ENCODE results near the gene FCMR.
A peak's percentile ranks its signal among the peaks of the same experiment; 100 is the strongest.
"Not testable (repeated sequence)": the region's sequence is repeated elsewhere in the genome, so short reads cannot be mapped to it uniquely, and the experiment has no call there.

Gene FCMR

DNA sequence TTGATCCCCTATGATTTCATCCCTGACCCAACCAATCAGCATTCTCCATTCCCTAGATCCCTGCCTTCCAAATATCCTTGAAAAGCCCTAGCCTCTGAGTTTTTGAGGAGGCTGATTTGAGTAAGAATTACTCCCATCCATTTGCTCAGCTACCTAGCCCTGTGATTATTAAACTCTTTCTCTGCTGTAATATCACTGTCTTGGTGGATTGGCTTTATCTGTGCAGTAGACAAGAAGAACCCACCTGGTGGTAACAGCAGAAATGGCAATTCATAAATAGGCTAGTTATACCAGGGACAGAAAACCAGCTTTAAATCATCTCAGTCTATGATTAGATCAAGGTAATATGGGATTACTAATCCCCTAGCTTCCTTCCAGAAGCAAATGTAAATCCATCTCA, 43.3 kb downstream of the FCMR start:
- no peak for DNase-seq (ENCODE audit: low read depth in 2 of 2, low spot score in 1 of 2)

DNA sequence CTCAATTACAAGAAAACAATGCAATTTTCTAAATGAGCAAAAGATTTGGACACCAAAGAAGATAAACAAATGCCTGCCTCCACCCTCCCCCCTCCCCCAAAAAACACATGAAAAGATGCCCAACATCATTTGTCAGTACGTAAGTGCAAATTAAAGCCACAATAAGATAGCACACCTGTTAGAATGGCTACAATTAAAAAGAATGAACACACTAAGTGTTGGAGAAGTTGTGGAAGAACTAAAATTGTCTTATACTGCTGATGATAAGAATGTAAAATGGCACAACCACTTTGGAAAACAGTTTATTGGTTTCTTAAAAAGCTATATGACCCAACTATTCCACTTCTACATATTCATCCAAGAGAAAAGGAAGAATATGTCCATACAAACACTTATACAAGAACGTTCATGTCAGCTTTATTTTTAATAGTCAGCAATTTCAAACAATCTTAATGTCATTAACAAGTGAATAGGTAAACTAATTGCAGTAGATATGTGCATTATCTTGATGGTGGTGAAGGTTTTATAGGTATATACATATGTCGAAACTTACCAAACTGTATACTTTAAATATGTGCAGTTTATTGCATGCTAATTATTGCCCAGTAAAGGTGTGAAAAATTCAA, 45.9 kb downstream of the FCMR start:
- no peak for DNase-seq (ENCODE audit: low read depth in 2 of 2, low spot score in 1 of 2)

DNA sequence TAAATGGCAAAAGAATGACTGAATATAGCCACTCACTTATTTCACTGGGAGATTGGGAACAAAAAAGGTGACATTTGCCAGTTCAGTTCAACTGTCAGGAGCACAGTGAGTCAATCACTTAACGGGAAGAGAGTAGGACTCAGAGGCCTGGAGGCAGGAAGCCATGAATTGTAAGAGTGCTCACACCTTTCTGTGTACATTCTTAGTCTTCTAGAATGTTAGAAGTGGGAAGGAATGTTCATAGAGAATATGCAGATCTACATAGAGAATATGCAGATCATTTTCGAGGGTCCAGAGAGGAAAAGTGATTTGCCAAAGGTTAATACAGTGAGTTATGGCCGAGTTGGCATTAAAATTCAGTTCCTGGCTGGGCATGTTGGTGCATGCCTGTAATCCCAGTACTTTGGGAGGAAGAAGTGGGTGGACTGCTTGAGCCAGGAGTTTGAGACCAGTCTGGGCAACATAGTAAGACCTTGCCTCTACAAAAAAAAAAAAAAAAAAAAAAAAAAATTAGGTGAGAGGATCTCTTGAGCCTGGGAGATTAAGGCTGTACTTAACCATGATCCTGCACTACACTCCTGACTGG, 48.0 kb downstream of the FCMR start:
- no peak for DNase-seq (ENCODE audit: low read depth in 2 of 2, low spot score in 1 of 2)

DNA sequence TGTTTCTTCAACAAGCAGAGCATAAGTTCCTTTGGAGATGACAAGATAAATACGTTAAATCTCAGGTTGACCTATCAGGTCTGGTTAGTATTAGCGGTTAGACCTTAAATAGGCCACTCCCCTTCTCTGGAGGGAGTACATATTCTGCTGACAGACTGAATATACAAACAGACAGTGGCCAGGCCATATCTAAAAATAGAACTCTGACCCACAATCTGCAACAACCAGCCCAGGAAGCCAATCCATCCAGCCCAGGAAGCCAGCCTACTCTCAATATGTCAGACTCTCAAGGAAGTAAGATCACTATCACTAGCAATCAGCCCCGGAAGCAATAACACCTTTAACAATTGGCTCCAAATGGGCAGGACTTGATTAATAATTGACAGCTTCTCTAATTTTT, 49.6 kb downstream of the FCMR start:
- DNase-seq (ENCODE audit: low read depth in 2 of 2, low spot score in 1 of 2) = no peak

DNA sequence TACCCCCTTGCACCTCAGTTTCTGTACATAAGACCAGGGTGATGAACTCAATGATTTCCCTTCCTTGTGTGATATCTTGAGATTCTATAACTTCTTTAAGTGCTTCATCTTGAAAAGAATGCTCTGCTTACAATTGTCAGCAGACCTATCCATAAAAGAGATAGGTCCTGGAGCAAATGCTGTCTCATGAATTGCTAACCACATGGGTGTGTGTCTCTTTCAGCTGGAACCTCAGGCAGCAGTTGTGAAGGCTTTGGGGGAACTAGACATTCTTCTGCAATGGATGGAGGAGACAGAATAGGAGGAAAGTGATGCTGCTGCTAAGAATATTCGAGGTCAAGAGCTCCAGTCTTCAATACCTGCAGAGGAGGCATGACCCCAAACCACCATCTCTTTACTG, 53.5 kb downstream of the FCMR start:
- no peak for DNase-seq (ENCODE audit: low read depth in 2 of 2, low spot score in 1 of 2)

DNA sequence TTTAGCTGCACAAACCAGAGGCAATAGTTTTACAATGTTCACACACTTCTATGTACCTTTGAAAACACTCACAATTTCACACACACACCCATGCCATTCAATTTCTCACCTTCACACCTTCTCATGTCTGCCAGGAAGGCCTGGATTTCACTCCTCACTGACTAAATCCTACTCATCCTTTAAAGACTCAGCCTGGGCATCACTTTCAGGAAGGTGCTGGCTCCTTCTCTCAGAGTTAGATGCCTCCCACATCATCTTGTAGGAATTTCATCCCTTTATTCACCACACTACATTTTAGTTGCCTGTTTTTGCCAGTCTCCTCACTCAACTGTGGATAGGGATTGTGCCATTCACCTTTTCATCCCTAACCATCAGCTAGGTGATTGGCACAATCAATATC, 54.0 kb downstream of the FCMR start:
- no peak for DNase-seq (ENCODE audit: low read depth in 2 of 2, low spot score in 1 of 2)

DNA sequence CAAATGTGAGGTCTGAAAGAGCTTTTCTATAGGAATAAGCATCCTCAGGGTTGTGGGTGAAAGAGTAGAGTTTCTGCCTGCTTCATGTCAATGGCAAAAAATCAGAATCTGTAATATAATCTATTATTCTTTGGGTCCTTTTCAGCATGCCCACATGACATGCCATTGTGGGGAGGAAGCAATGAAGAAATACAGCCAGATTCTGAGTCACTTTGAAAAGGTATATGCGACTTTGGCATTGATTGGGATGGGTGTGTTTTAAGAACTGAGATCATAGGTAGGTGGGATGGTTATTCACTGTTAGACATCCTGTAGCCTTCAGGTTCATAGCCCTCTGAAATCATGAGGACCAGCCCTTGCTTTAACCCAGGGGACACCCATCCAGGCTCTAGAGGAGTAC, 54.5 kb downstream of the FCMR start:
- DNase-seq (ENCODE audit: low read depth in 2 of 2, low spot score in 1 of 2) = no peak

- no peak for DNase-seq (ENCODE audit: low read depth in 2 of 2, low spot score in 1 of 2)
These were observed 55.7 kb downstream of the FCMR start for GRCh38 chr1:206866062-206866461.

DNA sequence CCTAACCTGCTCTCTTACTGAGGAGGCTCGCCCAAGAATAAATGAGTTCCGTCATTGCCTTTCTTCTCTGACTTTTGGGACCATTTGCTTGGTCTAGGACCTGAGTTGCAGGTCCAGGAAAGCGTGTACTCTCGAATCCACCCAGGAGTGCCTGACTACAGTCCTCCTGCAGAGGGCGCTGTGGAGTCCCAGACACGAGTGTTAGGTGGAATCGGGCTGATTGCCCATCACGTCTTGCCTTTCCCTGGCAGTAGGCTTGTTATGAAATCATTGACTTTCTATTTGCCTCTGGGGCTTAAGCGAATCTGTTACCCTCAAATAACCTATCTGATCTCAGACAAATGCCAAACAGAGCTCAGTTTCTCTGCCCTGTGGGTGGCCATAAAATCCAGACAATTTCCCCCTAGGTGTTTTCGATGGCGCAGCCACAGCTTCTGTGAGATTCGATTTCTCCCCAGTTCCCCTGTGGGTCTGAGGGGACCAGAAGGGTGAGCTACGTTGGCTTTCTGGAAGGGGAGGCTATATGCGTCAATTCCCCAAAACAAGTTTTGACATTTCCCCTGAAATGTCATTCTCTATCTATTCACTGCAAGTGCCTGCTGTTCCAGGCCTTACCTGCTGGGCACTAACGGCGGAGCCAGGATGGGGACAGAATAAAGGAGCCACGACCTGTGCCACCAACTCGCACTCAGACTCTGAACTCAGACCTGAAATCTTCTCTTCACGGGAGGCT, 56.6 kb downstream of the FCMR start, which contains the start of gene IL20:
Gene IL20, plus strand, starts transcription at position 685 of the 733 bp plus-strand sequence. CDS start 230 bp downstream, outside the sequence.
- peak; percentile 78 to 79 for DNase-seq (ENCODE audit: low read depth in 2 of 2, low spot score in 1 of 2)

DNA sequence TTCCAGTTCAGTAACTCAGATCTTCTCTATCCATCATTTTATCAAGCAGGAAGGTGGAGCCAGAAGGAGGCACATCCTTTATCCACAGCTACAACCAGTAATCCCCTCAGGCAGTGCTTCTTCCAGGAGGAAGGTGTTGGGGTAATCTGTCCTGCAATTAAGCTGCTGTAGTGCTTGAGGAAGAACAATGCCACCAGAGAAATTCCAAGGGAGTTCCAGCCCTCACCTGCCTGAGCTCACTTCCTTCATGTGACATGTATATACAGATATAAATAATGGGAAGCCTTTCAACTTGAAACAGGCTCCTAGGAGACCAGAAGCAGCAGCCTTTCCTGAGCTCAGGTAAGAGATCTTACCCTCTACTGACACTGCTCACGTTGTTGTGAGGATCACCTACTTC, 58.5 kb downstream of the FCMR start:
- DNase-seq (ENCODE audit: low read depth in 2 of 2, low spot score in 1 of 2) = no peak

DNA sequence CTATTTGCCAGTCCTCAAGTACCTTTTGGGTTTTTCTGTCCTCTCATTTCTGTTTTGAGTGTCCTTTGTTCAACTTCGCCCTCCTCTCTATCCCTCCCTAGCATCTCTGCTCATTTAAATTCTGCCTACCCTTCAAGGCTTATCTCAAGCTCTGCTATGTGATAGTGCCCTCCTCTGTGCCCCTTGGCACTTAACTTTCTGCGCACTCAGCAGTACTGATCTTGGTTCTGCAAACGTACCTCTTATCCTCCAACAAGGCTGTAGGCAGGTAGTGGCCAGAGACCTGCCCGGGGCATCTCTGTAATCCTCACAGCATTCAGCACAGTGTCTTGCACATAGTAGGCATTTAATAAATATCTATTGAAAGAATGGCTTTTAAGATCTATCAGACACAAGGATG, 61.6 kb downstream of the FCMR start:
- no peak for DNase-seq (ENCODE audit: low read depth in 2 of 2, low spot score in 1 of 2)

GRCh38 chr1:206859082-206859521, 62.6 kb downstream of the FCMR start:
- no peak for DNase-seq (ENCODE audit: low read depth in 2 of 2, low spot score in 1 of 2)

GRCh38 chr1:206856674-206857464, 64.9 kb downstream of the FCMR start:
- DNase-seq (ENCODE audit: low read depth in 2 of 2, low spot score in 1 of 2) = no peak

DNA sequence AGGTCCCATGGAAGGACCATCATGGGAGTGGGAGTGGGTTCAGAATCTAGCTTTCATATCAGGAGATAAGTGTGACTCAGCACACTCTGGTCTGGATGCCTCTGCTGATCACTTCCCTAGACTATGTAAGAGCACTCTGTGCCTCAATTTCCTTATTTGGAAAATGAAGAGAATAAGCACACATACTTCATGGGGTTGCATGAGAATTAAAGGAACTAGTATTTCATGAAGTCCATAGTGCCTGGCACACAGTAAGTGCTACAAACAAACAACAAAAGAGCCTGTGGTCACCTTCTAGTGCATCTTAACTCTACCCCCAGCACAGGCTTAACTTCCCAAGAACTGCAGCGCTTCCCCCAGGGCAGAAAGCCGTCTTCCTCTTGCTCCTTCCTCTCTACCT, 65.9 kb downstream of the FCMR start:
- DNase-seq (ENCODE audit: low read depth in 2 of 2, low spot score in 1 of 2) = no peak

GRCh38 chr1:206854401-206855129, 67.2 kb downstream of the FCMR start:
- no peak for DNase-seq (ENCODE audit: low read depth in 2 of 2, low spot score in 1 of 2)

- DNase-seq (ENCODE audit: low read depth in 2 of 2, low spot score in 1 of 2) = not testable (repeated sequence)
These were observed 68.0 kb downstream of the FCMR start for GRCh38 chr1:206853696-206854095.

Measured in stimulated activated CD8-positive, alpha-beta memory T cell treated with anti-CD3 and anti-CD28 coated beads, Interleukin-4, amount 100 ng/mL, for 1 hour (primary cell).